Endothelial cell of umbilical vein (primary cell): ENCODE measurements around the gene TRAPPC12. TPM values are rescaled to one million over a fixed set of nuclear protein-coding genes. Genes with fewer than 3 reads are reported as not detected.
A peak's percentile ranks its signal among the peaks of the same experiment; 100 is the strongest.

ENCODE experiments used
- BruUV-seq: library from RNA; stranded (reverse); fragments of 400-500 nt; replicated peaks from 2 replicates; lab custom pipeline; 2021; lab: Mats Ljungman, UMichigan
- CTCF ChIA-PET: fragments of 300-600, 350-600 bp; sonication (Branson Sonifier 250); formaldehyde crosslinking; loops from one replicate; lab custom pipeline; 2021; ENCODE audit warnings: antibody characterized with exemption, inconsistent platforms; lab: Charles Lee
- POLR2A ChIA-PET: fragments of 300-600, 350-600 bp; sonication (Branson Sonifier 250); formaldehyde crosslinking; loops from one replicate; lab custom pipeline; 2021; ENCODE audit warnings: antibody characterized with exemption, inconsistent platforms; lab: Charles Lee
- DNase-seq: peaks from one replicate; pipeline ENCODE4 v3.0.0-alpha.2; 2011; ENCODE audit warnings: low read depth, low spot score
- FAIRE-seq: peaks from 2 replicates; lab custom pipeline; 2011; peaks lifted over from hg19 to GRCh38; lab: Jason Lieb, UNC
- H2AFZ ChIP-seq: 2 replicates; pipeline ENCODE4 v1.6.0; 2012; ENCODE audit warnings: low read depth, low read length, control low read depth, inconsistent platforms
- H3K27ac ChIP-seq: 2 replicates; pipeline ENCODE4 v1.5.1; 2011; ENCODE audit warnings: low read depth, mild to moderate bottlenecking, control low read depth, low read length, moderate library complexity; ENCODE audit not compliant: insufficient read depth
- H3K27me3 ChIP-seq, 2 experiments: 2 replicates each; pipeline versions ENCODE4 v1.6.0 to v1.6.1; 2011; ENCODE audit warnings: low read length in 2 of 2, mixed read lengths in 1 of 2; ENCODE audit not compliant: control insufficient read depth in 2 of 2, insufficient read depth in 2 of 2
- H3K36me3 ChIP-seq, 2 experiments: 2 replicates in 1 of 2; 3 replicates in 1 of 2; pipeline ENCODE4 v1.5.1; 2011; ENCODE audit warnings: low read length in 2 of 2, mild to moderate bottlenecking in 1 of 2, moderate library complexity in 1 of 2; ENCODE audit not compliant: control insufficient read depth in 2 of 2, insufficient read depth in 2 of 2; ENCODE audit errors: extremely low read depth in 1 of 2
- H3K4me1 ChIP-seq: 3 replicates; pipeline ENCODE4 v1.5.1; 2011; ENCODE audit warnings: mild to moderate bottlenecking, low read length; ENCODE audit not compliant: control insufficient read depth, insufficient read depth; ENCODE audit errors: extremely low read depth
- H3K4me2 ChIP-seq: 2 replicates; pipeline ENCODE4 v1.6.1; 2011; ENCODE audit warnings: low read length, control low read depth, mixed read lengths; ENCODE audit not compliant: insufficient read depth
- H3K4me3 ChIP-seq, 3 experiments: fragments of 200-600 bp in 1 of 3; sonication (generic), shearing (Covaris generic) in 1 of 3; replicated peaks in 1 of 3; 2 replicates each; pipeline ENCODE4 v1.5.1; 2011 to 2016; ENCODE audit warnings: control low read depth in 3 of 3, low read length in 3 of 3, mild to moderate bottlenecking in 2 of 3, inconsistent platforms in 1 of 3, low read depth in 1 of 3, moderate library complexity in 1 of 3; ENCODE audit not compliant: insufficient read depth in 1 of 3
- H3K79me2 ChIP-seq: 2 replicates; pipeline ENCODE4 v1.6.0; 2012; ENCODE audit warnings: low read length, inconsistent platforms; ENCODE audit not compliant: control insufficient read depth, insufficient read depth
- H3K9ac ChIP-seq: replicated peaks from 2 replicates; pipeline ENCODE3; 2011; ENCODE audit warnings: low read length, control low read depth; ENCODE audit not compliant: insufficient read depth; ENCODE audit errors: extremely low read depth
- H3K9me1 ChIP-seq: replicated peaks from 3 replicates; pipeline ENCODE4 v1.6.0; 2011; ENCODE audit warnings: mild to moderate bottlenecking, low read length; ENCODE audit not compliant: control insufficient read depth, insufficient read depth; ENCODE audit errors: extremely low read depth
- H3K9me3 ChIP-seq: replicated peaks from 2 replicates; pipeline ENCODE4 v1.5.1; 2012; ENCODE audit warnings: low read length, inconsistent platforms; ENCODE audit not compliant: control insufficient read depth, insufficient read depth
- H4K20me1 ChIP-seq: replicated peaks from 2 replicates; pipeline ENCODE3; 2011; ENCODE audit warnings: mild to moderate bottlenecking, low read length; ENCODE audit not compliant: control insufficient read depth, insufficient read depth; ENCODE audit errors: extremely low read depth
- CTCF ChIP-seq, 2 donors: IDR thresholded peaks; 1 replicate in 1 of 2; 2 replicates in 1 of 2; pipeline ENCODE4 v1.5.1; 2011; ENCODE audit warnings: low read length in 2 of 2, mild to moderate bottlenecking in 2 of 2, moderate library complexity in 2 of 2, control low read depth in 1 of 2, inconsistent platforms in 1 of 2, low read depth in 1 of 2; ENCODE audit not compliant: insufficient read depth in 1 of 2; ENCODE audit errors: extremely low read depth in 1 of 2
- EZH2 ChIP-seq: IDR thresholded peaks from 2 replicates; pipeline ENCODE4 v1.6.1; 2012; ENCODE audit warnings: borderline replicate concordance, low read depth, mild to moderate bottlenecking, moderate library complexity, low read length, inconsistent platforms; ENCODE audit not compliant: severe bottlenecking
- FOS ChIP-seq: IDR thresholded peaks from 2 replicates; pipeline ENCODE4 v1.6.1; 2011; ENCODE audit warnings: mild to moderate bottlenecking, low read length, moderate library complexity, borderline replicate concordance; ENCODE audit not compliant: insufficient read depth
- GATA2 ChIP-seq: IDR thresholded peaks from 2 replicates; pipeline ENCODE4 v1.7.0; 2011; ENCODE audit warnings: low read depth, mild to moderate bottlenecking, moderate library complexity, mixed read lengths, low read length; ENCODE audit not compliant: insufficient read length, insufficient read depth
- JUN ChIP-seq: IDR thresholded peaks from 2 replicates; pipeline ENCODE4 v1.6.1; 2011; ENCODE audit warnings: borderline replicate concordance, low read depth; ENCODE audit not compliant: insufficient read length, insufficient read depth
- MYC ChIP-seq: IDR thresholded peaks from one replicate; pipeline ENCODE4 v1.6.1; 2011; ENCODE audit warnings: mild to moderate bottlenecking, low read depth, low read length
- POLR2A ChIP-seq: IDR thresholded peaks from 2 replicates; pipeline ENCODE4 v1.6.1; 2012; ENCODE audit warnings: low read depth, mild to moderate bottlenecking, control low read depth, low read length
- POLR2AphosphoS5 ChIP-seq: IDR thresholded peaks from 2 replicates; pipeline ENCODE4 v1.6.1; 2012; ENCODE audit warnings: low read depth, mild to moderate bottlenecking, control low read depth, low read length, moderate library complexity; ENCODE audit not compliant: insufficient read depth
- dilution Hi-C: fragments of 300-500 bp; cut with MboI; formaldehyde crosslinking; loops from one replicate; pipeline ENCODE4 v1.15.0; 2019; ENCODE audit warnings: low sequenced_read_pairs; ENCODE audit not compliant: extremely low pct_ligation_motif_present
- intact Hi-C: fragments of 100-400 bp; cut with micrococcal nuclease; formaldehyde crosslinking; loops from one replicate; pipeline ENCODE4 v1.10.0; 2022
- polyA plus RNA-seq, 4 experiments: library from polyadenylated mRNA; depleted of rRNA in 3 of 4; stranded (reverse) in 3 of 4; unstranded in 1 of 4; fragments of >200 nt; gene quantifications; 2 replicates each; pipeline versions ENCODE4 v1.2.1 to v1.2.3, GENCODE V29; 2011 to 2012; ENCODE audit warnings: missing spikeins in 1 of 4
- total RNA-seq: library from RNA; stranded (reverse); gene quantifications from 2 replicates; pipeline ENCODE4 v1.2.3, GENCODE V29; 2021
- TF ChIP-seq, protein P1 (sequence below): IDR thresholded peaks from 2 replicates; pipeline ENCODE4 v1.6.1; 2011; ENCODE audit not compliant: insufficient read depth, insufficient read length

The TRAPPC12 gene
- total and polyA plus RNA-seq, 2 donors (not counting 3 experiments of a cell fraction or from before 2014, with no cell fraction given), result 47.5 to 81.5 TPM

DNA sequence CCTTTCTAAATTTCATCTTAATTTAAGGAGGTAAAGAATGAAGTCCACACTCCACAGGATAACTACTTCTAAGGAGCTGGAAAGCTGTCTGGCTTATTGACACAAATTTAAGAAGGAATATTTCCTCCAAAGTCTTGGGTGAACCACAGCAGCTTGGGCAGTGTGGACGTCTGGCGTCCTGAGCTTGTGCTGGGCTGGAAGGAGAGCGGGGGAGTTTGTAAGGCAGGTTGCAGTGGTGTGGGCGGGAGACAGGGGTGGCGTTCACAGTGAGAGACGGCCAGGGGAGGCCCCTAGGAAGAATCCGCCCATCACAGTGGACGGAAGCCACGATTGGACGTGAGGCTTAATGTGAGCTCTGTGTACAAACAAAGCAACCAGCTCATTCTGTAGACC lies 114.1 kb downstream of the TRAPPC12 start:
- Histone ChIP-seq H3K36me3 (peaks cover 5 to 8% of the 10 kb centered on the region in 2 experiments), H3K9me1 (no peaks in the 10 kb centered on the region), H3K27ac (no peak overlapping the region), H3K9ac (no peak overlapping the region), H3K4me1 (peaks cover 4% of the 10 kb centered on the region), H3K9me3 (no peaks in the 10 kb centered on the region), H3K4me2 (no peak overlapping the region), H3K4me3 (no peak overlapping the region), H3K27me3 (no peaks in the 10 kb centered on the region), H2AFZ (no peak overlapping the region), H3K79me2 (no peaks in the 10 kb centered on the region), H4K20me1 (no peaks in the 10 kb centered on the region)
- no peak for FAIRE-seq
- DNase-seq, result peak; percentile 51
- ChIA-PET POLR2A (no interaction called here), CTCF (interaction anchor here (0.6 to 2.8 kb wide), 9 partner anchors 12 to 70 kb away, joined by 3 to 9 read pairs (median 4); no protein-coding TSS in a partner anchor)
- no TSS peak for BruUV-seq
- dilution Hi-C loops (no loop called here), intact Hi-C loops (no loop called here)
- TF ChIP-seq GATA2 (no peak), CTCF (IDR thresholded peaks at IDR 0.05; ENCODE audit: extremely low read depth in 1 of 2, insufficient read depth in 1 of 2, low read depth in 1 of 2, low read length in 2 of 2) (no peak), JUN (no peak), MYC (no peak), POLR2A (no peak), POLR2AphosphoS5 (no peak), FOS (no peak), EZH2 (no peak)
- TF ChIP-seq, protein P1, sequence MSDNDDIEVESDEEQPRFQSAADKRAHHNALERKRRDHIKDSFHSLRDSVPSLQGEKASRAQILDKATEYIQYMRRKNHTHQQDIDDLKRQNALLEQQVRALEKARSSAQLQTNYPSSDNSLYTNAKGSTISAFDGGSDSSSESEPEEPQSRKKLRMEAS, result no peak
